GM21515 (cell line): ENCODE data around the gene SSBP4.
"Not testable (repeated sequence)": the region's sequence is repeated elsewhere in the genome, so short reads cannot be mapped to it uniquely, and the experiment has no call there.

Experiments
- ATAC-seq: cut with Tn5 transposase; IDR thresholded peaks from one replicate; pipeline ENCODE4 v1.9.1; 2021; ENCODE audit not compliant: unreplicated experiment

The SSBP4 gene

GRCh38 chr19:18392926-18393325 lies 26.3 kb upstream of the SSBP4 start:
- ATAC-seq: no peak

- ATAC-seq: no peak
Observed at GRCh38 chr19:18393836-18394235, 25.4 kb upstream of the SSBP4 start.

DNA sequence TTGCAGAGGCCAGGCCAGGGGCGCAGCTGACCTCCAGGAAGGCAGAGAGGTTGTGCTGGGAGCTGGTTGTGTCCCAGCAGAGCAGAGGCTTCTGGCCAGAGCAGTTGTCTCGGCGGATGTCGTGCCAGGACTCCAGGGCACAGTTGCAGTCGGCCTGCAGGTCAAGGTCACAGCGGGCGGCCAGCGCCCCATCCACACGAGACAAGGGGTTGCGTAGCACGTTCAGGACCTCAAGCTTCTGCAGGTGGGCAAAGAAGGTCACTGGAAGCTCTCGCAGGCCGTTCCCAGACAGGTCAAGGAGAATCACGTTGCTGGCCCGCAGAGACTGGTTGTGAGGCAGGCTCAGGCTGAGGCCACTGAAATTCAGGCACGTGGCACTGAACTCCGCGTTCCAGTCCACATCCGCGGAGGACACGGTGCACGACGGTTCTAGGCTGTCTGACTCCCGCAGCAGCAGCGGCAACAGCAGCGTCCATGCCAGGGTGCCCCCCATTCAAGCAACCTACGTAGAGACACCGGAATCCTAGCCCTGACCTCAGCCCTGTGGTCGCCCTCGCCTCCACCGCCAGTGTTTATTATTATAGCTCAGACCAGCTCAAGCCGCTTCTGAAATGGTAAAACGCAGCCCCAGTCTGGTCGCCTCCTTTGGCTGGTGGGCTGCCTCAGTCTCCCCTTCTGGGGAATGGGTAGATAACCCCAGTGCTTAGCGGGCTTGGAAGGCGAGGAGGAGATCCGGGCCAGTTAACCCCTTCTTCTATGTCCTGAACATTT lies 22.5 kb upstream of the SSBP4 start:
- no peak for ATAC-seq

- ATAC-seq: peak; percentile 60
Observed at GRCh38 chr19:18397242-18398202, 21.7 kb upstream of the SSBP4 start, which contains the start of gene LRRC25. TSS of gene LRRC25 (minus strand) at chr19:18397622. CDS start at chr19:18396963, 659 bp downstream.

DNA sequence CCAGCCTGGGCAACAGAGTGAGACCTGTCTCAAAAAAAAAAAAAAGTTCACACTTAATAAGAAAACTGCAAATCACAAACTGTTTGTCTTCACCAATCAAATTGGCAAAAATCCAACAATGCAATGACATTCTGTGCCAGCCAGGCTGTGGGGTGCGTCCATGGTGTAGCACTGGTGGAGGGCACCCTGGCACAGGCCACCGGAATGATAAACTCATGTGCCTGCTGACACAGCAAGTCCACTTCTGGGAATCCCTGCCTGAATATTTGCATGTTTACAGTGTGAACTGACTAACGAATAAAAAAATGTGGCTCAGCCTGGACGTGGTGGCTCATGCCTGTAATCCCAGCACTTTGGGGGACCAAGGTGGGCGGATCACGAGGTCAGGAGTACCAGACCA lies 20.2 kb upstream of the SSBP4 start:
- no peak for ATAC-seq

- no peak for ATAC-seq
Observed at GRCh38 chr19:18401580-18402112, 17.6 kb upstream of the SSBP4 start.

DNA sequence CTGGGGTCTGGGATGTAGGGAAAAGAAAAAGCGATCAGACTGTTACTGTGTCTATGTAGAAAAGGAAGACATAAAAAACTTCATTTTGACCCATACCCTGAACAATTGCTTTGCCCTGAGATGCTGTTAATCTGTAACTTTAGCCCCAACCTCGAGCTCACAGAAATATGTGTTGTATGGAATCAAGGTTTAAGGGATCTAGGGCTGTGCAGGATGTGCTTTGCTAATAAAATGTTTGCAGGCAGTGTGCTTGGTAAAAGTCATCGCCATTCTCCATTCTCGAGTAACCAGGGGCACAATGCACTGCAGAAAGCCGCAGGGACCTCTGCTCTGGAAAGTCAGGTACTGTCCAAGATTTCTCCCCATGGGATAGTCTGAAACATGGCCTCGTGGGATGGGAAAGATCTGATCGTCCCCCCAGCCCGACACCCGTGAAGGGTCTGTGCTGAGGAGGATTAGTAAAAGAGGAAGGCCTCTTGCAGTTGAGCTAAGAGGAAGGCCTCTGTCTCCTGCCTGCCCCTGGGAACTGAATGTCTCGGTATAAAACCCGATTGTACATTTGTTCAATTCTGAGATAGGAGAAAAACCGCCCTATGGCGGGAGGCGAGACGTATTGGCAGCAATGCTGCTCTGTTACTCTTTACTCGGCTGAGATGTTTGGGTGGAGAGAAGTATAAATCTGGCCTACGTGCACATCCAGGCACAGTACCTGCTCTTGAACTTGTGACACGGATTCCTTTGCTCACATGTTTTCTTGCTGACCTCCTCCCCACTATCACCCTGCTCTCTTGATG lies 16.5 kb upstream of the SSBP4 start:
- not testable (repeated sequence) for ATAC-seq

- ATAC-seq: not testable (repeated sequence)
Observed at GRCh38 chr19:18405754-18406153, 13.4 kb upstream of the SSBP4 start.

- ATAC-seq: no peak
Observed at GRCh38 chr19:18406749-18407148, 12.4 kb upstream of the SSBP4 start.

GRCh38 chr19:18408053-18408476 lies 11.1 kb upstream of the SSBP4 start:
- peak; percentile 56 for ATAC-seq

GRCh38 chr19:18412610-18413239 lies 6.5 kb upstream of the SSBP4 start:
- no peak for ATAC-seq

DNA sequence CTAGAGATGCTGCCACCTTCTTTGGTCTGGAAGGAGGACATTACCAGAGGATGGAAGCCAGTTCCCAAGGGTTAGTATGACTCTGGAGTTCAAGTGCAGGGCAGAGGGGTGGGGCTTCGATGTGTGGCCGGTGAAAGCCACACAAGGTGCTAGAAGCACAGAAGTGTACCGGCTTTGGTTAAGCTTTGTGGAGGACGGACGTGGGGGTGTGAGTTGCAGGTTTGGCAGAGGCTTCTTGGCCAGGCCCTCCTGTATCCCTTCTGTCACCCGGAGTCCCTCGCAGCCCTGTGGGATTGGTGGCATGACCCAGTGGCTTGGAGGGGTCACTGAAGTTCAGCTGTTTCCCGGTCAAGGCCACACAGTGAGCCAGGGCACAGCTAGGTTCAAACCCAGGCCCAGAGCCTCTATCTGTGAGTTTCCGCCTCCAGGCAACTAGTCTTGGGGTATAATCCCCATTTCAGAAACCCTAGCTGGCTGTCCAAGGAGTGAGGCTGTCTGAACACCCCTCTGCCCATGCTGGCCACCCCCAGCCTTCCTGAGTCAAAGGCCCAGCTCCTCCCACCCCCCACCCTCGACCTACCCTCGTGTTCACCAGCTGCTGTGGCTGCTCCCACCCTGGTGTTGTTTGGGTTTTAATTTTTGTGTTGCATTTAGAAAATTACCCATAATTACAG lies 4.6 kb upstream of the SSBP4 start:
- ATAC-seq: no peak

- ATAC-seq: no peak
Observed at GRCh38 chr19:18415178-18415867, 3.9 kb upstream of the SSBP4 start.

GRCh38 chr19:18416778-18417249 lies 2.4 kb upstream of the SSBP4 start:
- ATAC-seq: no peak

DNA sequence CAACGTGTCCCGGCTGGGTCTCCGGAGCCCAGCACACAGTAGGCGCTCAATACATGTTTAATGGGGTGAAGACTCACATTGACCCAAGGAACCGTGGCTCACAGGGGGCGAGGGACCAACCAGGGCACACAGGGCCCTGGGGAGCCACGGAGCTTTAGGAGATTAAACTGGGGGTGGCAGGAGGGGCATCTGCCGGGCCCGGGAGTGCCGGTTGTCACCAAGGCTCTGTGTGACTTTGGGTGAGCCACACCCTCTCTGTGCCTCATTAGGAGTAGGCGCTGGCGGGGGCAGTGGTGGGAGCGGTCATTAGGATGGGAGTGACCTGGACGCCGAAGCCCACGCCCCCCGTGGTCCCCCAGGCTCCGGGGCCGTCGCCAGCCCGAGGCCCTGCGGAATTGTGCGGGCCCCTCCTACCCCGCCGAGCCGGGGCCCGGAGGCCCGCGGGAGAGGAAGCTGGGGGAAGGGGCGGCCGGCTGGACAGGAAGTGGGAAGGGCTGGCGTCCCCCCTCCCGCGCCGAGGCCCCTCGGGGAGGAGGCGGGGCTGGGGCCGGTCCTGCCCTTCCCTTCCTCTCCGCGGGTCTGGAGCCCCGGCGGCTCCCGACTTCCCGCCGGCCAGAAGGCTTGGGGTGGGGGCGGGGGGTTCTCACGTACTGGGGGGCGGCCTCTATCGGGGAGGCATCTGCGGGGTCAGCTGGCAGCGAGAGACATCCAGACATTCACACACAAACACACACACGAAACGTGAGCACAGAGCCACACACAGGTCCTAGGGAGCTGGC lies 1.8 kb upstream of the SSBP4 start:
- no peak for ATAC-seq

DNA sequence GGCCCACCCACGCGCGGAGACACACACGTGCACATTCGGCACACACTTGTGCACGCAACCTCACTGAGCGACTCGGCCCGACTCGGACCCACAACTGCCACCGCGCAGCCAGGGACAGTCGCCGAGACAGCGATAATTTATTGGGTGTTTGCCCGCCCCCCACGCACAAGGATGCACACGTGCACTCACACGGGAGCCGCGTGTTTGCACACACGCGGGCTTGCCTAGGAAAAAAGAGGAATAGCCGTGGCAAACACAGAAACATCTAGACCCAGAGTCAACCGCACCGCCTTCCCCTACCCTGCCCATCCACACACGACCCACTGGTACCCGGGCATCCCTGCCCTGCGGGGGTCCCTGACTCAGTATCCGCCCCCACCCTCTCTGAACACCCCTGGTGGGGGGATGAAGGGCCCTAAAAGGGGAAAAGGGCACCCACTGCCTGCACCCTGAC lies 1.1 kb upstream of the SSBP4 start:
- ATAC-seq: no peak

- no peak for ATAC-seq
Observed at GRCh38 chr19:18418483-18419194, 559 bp upstream of the SSBP4 start.
